IMR-90 (cell line): ENCODE data around the gene PDLIM5. TPM values are rescaled to one million over a fixed set of nuclear protein-coding genes. Genes with fewer than 3 reads are reported as not detected.

Experiments
- ATAC-seq: fragments of 200-7000 bp; cut with Tn5 transposase; 2 replicates; pipeline ENCODE4 v1.9.1; 2020; ENCODE audit warnings: low read depth, mild to moderate bottlenecking, moderate library complexity
- BruUV-seq: library from RNA; stranded (reverse); fragments of 400-500 nt; replicated peaks from 2 replicates; lab custom pipeline; 2021; lab: Mats Ljungman, UMichigan
- CTCF ChIA-PET: fragments of 300-600 bp; formaldehyde crosslinking; extraction: SDS; loops from one replicate; lab custom pipeline; 2021; ENCODE audit warnings: antibody characterized with exemption; lab: Yijun Ruan, JAX
- POLR2A ChIA-PET: fragments of 300-600 bp; sonication (Branson Sonifier 250); formaldehyde crosslinking; loops from one replicate; lab custom pipeline; 2022; ENCODE audit warnings: antibody characterized with exemption; ENCODE audit not compliant: unreplicated experiment; lab: Charles Lee
- DNase-seq: peaks from one replicate; pipeline ENCODE4 v3.0.0; 2013
- H2AFZ ChIP-seq: replicated peaks from 2 replicates; pipeline ENCODE3; 2013; ENCODE audit warnings: low read length, mild to moderate bottlenecking; ENCODE audit not compliant: poor library complexity
- H2AK5ac ChIP-seq: 2 replicates; pipeline ENCODE4 v1.6.1; 2013; ENCODE audit warnings: low read depth, low read length, inconsistent platforms
- H2AK9ac ChIP-seq: replicated peaks from 2 replicates; pipeline ENCODE3; 2013; ENCODE audit warnings: mild to moderate bottlenecking, low read depth, low read length, moderate library complexity; ENCODE audit not compliant: poor library complexity
- H2BK120ac ChIP-seq: 2 replicates; pipeline ENCODE4 v1.6.1; 2013; ENCODE audit warnings: low read depth, low read length, inconsistent platforms
- H2BK15ac ChIP-seq: 3 replicates; pipeline ENCODE4 v1.6.1; 2013; ENCODE audit warnings: low read depth, low read length, inconsistent platforms
- H2BK20ac ChIP-seq: 2 replicates; pipeline ENCODE4 v1.6.1; 2013; ENCODE audit warnings: low read depth, mild to moderate bottlenecking, inconsistent platforms, low read length, moderate library complexity
- H2BK5ac ChIP-seq: 2 replicates; pipeline ENCODE4 v1.6.1; 2013; ENCODE audit warnings: mild to moderate bottlenecking, low read depth, low read length, inconsistent platforms; ENCODE audit not compliant: poor library complexity, severe bottlenecking
- H3K14ac ChIP-seq: replicated peaks from 2 replicates; pipeline ENCODE4 v1.6.1; 2013; ENCODE audit warnings: low read depth, low read length, inconsistent platforms
- H3K18ac ChIP-seq: 2 replicates; pipeline ENCODE4 v1.6.1; 2013; ENCODE audit warnings: low read depth, low read length, control low read depth
- H3K23ac ChIP-seq: 2 replicates; pipeline ENCODE4 v1.6.1; 2013; ENCODE audit warnings: low read depth, low read length, inconsistent platforms
- H3K27ac ChIP-seq: 2 replicates; pipeline ENCODE4 v1.5.1; 2013; ENCODE audit warnings: mild to moderate bottlenecking, control low read depth, low read length; ENCODE audit not compliant: insufficient read depth
- H3K27me3 ChIP-seq: 2 replicates; pipeline ENCODE4 v1.6.1; 2013; ENCODE audit warnings: low read length; ENCODE audit not compliant: control insufficient read depth, insufficient read depth
- H3K36me3 ChIP-seq: 2 replicates; pipeline ENCODE4 v1.6.1; 2013; ENCODE audit warnings: low read length, mixed read lengths; ENCODE audit not compliant: control insufficient read depth, insufficient read depth
- H3K4ac ChIP-seq: 2 replicates; pipeline ENCODE4 v1.6.1; 2013; ENCODE audit warnings: low read depth, low read length, inconsistent platforms
- H3K4me1 ChIP-seq: 2 replicates; pipeline ENCODE4 v1.6.1; 2013; ENCODE audit warnings: low read length, mixed read lengths; ENCODE audit not compliant: control insufficient read depth, insufficient read depth
- H3K4me2 ChIP-seq: 2 replicates; pipeline ENCODE4 v1.6.1; 2013; ENCODE audit warnings: low read depth, mild to moderate bottlenecking, control low read depth, low read length, moderate library complexity
- H3K4me3 ChIP-seq: 2 replicates; pipeline ENCODE4 v1.5.1; 2013; ENCODE audit warnings: low read depth, mild to moderate bottlenecking, control low read depth, low read length, moderate library complexity; ENCODE audit not compliant: insufficient read depth
- H3K56ac ChIP-seq: 2 replicates; pipeline ENCODE4 v1.6.1; 2013; ENCODE audit warnings: low read length, inconsistent platforms; ENCODE audit not compliant: insufficient read depth; ENCODE audit errors: extremely low read depth
- H3K79me1 ChIP-seq, 2 experiments: 2 replicates each; pipeline ENCODE4 v1.6.1; 2013; ENCODE audit warnings: low read length in 2 of 2, inconsistent platforms in 1 of 2, low read depth in 1 of 2
- H3K9ac ChIP-seq: 2 replicates; pipeline ENCODE4 v1.6.1; 2013; ENCODE audit warnings: low read depth, low read length, control low read depth
- H3K9me1 ChIP-seq: 2 replicates; pipeline ENCODE4 v1.6.1; 2013; ENCODE audit warnings: low read length, inconsistent platforms; ENCODE audit not compliant: insufficient read depth
- H3K9me3 ChIP-seq: 2 replicates; pipeline ENCODE4 v1.6.1; 2013; ENCODE audit warnings: low read length; ENCODE audit not compliant: control insufficient read depth, insufficient read depth
- H4K20me1 ChIP-seq: 2 replicates; pipeline ENCODE4 v1.6.1; 2013; ENCODE audit warnings: low read length, inconsistent platforms; ENCODE audit not compliant: insufficient read depth
- H4K5ac ChIP-seq: 2 replicates; pipeline ENCODE4 v1.6.1; 2013; ENCODE audit warnings: mild to moderate bottlenecking, low read depth, low read length, control low read depth
- H4K8ac ChIP-seq, 2 experiments: 2 replicates each; pipeline ENCODE4 v1.6.1; 2013; ENCODE audit warnings: low read depth in 2 of 2, low read length in 2 of 2, control low read depth in 1 of 2, inconsistent platforms in 1 of 2
- H4K91ac ChIP-seq: 2 replicates; pipeline ENCODE4 v1.6.1; 2013; ENCODE audit warnings: low read depth, low read length, inconsistent platforms; ENCODE audit not compliant: insufficient read depth
- CEBPB ChIP-seq: IDR thresholded peaks from 2 replicates; pipeline ENCODE4 v1.6.1; 2012; ENCODE audit warnings: low read depth, low read length, improper control_type of control experiment
- CHD1 ChIP-seq: IDR thresholded peaks from 2 replicates; pipeline ENCODE4 v1.6.1; 2012; ENCODE audit warnings: low read depth, low read length, improper control_type of control experiment
- CTCF ChIP-seq: conservative IDR thresholded peaks from 2 replicates; pipeline ENCODE4 v1.5.1; 2012; ENCODE audit warnings: mild to moderate bottlenecking, low read depth, low read length, improper control_type of control experiment
- FOS ChIP-seq: fragments of 150-350 bp; IDR thresholded peaks from 2 replicates; pipeline ENCODE4 v1.6.1; 2016; ENCODE audit warnings: low read depth, low read length
- MAFK ChIP-seq: IDR thresholded peaks from 2 replicates; pipeline ENCODE4 v1.6.1; 2012; ENCODE audit warnings: low read depth, low read length, improper control_type of control experiment
- MAZ ChIP-seq: IDR thresholded peaks from 2 replicates; pipeline ENCODE4 v1.6.1; 2012; ENCODE audit warnings: low read depth, mild to moderate bottlenecking, low read length, improper control_type of control experiment, moderate library complexity, borderline replicate concordance
- MXI1 ChIP-seq: IDR thresholded peaks from 2 replicates; pipeline ENCODE4 v1.6.1; 2012; ENCODE audit warnings: low read depth, mild to moderate bottlenecking, low read length, moderate library complexity, borderline replicate concordance
- NFE2L2 ChIP-seq: fragments of 150-350 bp; IDR thresholded peaks from 2 replicates; pipeline ENCODE4 v1.6.1; 2016; ENCODE audit warnings: low read depth, mild to moderate bottlenecking, low read length
- RAD21 ChIP-seq: IDR thresholded peaks from 2 replicates; pipeline ENCODE4 v1.6.1; 2012; ENCODE audit warnings: low read length, improper control_type of control experiment
- RCOR1 ChIP-seq: IDR thresholded peaks from 2 replicates; pipeline ENCODE4 v1.6.1; 2012; ENCODE audit warnings: mild to moderate bottlenecking, low read length, improper control_type of control experiment; ENCODE audit not compliant: insufficient replicate concordance
- RFX5 ChIP-seq: IDR thresholded peaks from 2 replicates; pipeline ENCODE4 v1.8.0; 2012; ENCODE audit warnings: low read depth, mild to moderate bottlenecking, low read length, moderate library complexity
- SMC3 ChIP-seq: fragments of 150-350 bp; IDR thresholded peaks from 2 replicates; pipeline ENCODE4 v1.6.1; 2016; ENCODE audit warnings: low read depth, mild to moderate bottlenecking, antibody characterized with exemption, low read length, moderate library complexity
- USF2 ChIP-seq: fragments of 150-350 bp; IDR thresholded peaks from 2 replicates; pipeline ENCODE4 v1.6.1; 2017; ENCODE audit warnings: mild to moderate bottlenecking, antibody characterized with exemption, low read length, low read depth
- WGBS, 2 experiments: methylation state at CpG; one replicate each; pipeline versions ENCODE4 v1.1.5 to v1.1.7; 2013; ENCODE audit warnings: missing lambda C conversion rate in 2 of 2; ENCODE audit not compliant: insufficient read length in 1 of 2; ENCODE audit errors: extremely low coverage in 2 of 2; 5-methylcytosine and 5-hydroxymethylcytosine counted together
- dilution Hi-C: fragments of 300-500 bp; cut with HindIII; formaldehyde crosslinking; loops from one replicate; pipeline ENCODE4 v1.14.3; 2018; ENCODE audit warnings: low sequenced_read_pairs; ENCODE audit not compliant: unreplicated experiment
- in situ Hi-C: fragments of 300-500 bp; cut with MboI; formaldehyde crosslinking; loops from 3 replicates; pipeline ENCODE4 v1.14.3; 2019; ENCODE audit warnings: low sequenced_read_pairs, inconsistent platforms, mixed read lengths
- intact Hi-C: fragments of 100-400 bp; cut with micrococcal nuclease; formaldehyde crosslinking; loops from 2 replicates; pipeline ENCODE4 v1.10.0; 2022
- polyA plus RNA-seq, 3 experiments: library from polyadenylated mRNA; depleted of rRNA; stranded (reverse); fragments of >200 nt; gene quantifications; 2 replicates each; pipeline ENCODE4 v1.2.3, GENCODE V29; 2012; ENCODE audit warnings: low replicate concordance in 1 of 3
- total RNA-seq: library from RNA; depleted of rRNA; stranded (reverse); fragments of >200 nt; gene quantifications from 2 replicates; pipeline ENCODE4 v1.2.3, GENCODE V29; 2012
- TF ChIP-seq, protein P1 (sequence below): fragments of 150-350 bp; IDR thresholded peaks from 2 replicates; pipeline ENCODE4 v1.6.1; 2016; ENCODE audit warnings: low read depth, mild to moderate bottlenecking, low read length, moderate library complexity, borderline replicate concordance

Gene PDLIM5
- total and polyA plus RNA-seq, 2 of the 4 experiments (the other 2 are of a cell fraction): 96.5 to 188 TPM

DNA sequence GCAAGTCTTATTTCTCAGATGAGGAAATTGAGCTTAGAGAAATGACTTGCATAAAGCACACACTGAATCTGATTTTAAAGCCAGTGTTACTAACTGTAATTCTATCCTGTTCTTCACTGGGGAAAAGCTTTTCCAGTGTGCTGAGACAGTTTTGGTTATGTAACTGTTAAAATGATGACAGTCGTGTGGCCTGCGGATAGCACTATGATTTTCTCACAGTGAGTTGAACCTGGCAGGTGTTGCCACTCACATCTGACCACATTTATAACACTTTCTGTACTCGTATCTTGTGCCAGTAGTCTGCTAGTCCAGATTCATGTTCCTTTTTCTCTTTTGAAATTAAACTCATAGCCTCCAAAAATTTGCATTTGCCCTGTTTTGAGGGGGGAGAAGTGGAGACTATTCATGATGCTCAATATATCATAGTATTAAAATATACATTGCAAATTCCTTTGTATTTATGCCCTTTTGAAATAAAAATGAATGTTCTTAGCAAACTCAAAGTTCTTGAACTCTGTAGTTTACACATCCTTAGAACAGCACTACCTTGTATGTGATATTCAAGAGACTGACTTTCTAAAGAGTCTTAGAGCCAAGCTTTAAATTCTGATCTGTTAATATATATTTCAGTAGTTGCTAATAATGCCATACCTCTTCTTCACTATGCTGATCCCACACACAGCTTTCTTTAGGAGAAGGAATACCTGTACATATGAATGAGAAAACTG, 132.3 kb downstream of the PDLIM5 start:
- Histone ChIP-seq H3K18ac (no peak overlapping the region), H3K79me1 (peaks cover 10 to 18% of the 10 kb centered on the region in 2 experiments; a peak in 3 of 4 replicates), H2BK15ac (no peak overlapping the region), H3K9me3 (no peaks in the 10 kb centered on the region), H3K4me1 (peaks cover 2% of the 10 kb centered on the region; the same call in 1 of the 2 replicates), H4K8ac (no peak overlapping the region), H3K14ac (no peak overlapping the region), H3K23ac (no peak overlapping the region), H3K4ac (no peak overlapping the region), H3K4me2 (no peak overlapping the region), H3K9me1 (no peaks in the 10 kb centered on the region), H3K9ac (no peak overlapping the region), H3K27ac (no peak overlapping the region), H4K20me1 (no peaks in the 10 kb centered on the region), H3K27me3 (no peaks in the 10 kb centered on the region), H2AK9ac (no peak overlapping the region), H2BK120ac (no peak overlapping the region), H2AFZ (no peak overlapping the region), H4K5ac (no peak overlapping the region), H3K56ac (no peak overlapping the region), H2AK5ac (no peak overlapping the region), H2BK5ac (no peak overlapping the region), H2BK20ac (no peak overlapping the region), H4K91ac (no peak overlapping the region), H3K36me3 (peaks cover 3% of the 10 kb centered on the region; the same call in 1 of the 2 replicates), H3K4me3 (no peak overlapping the region)
- ATAC-seq: no peak
- WGBS, 2 experiments: 80% methylated on average over 1 of the region's 3 CpGs; no CpG with 5 or more reads in 1 of the 2 experiments
- no TSS peak for BruUV-seq
- no peak for DNase-seq
- no peak for TF ChIP-seq NFE2L2
- no peak for TF ChIP-seq CEBPB
- no peak for TF ChIP-seq MAFK
- TF ChIP-seq USF2: no peak
- no peak for TF ChIP-seq MXI1
- TF ChIP-seq CHD1: no peak
- TF ChIP-seq MAZ: no peak
- TF ChIP-seq RFX5: no peak
- no peak for TF ChIP-seq RCOR1
- TF ChIP-seq RAD21: no peak
- no peak for TF ChIP-seq FOS
- TF ChIP-seq, protein P1, sequence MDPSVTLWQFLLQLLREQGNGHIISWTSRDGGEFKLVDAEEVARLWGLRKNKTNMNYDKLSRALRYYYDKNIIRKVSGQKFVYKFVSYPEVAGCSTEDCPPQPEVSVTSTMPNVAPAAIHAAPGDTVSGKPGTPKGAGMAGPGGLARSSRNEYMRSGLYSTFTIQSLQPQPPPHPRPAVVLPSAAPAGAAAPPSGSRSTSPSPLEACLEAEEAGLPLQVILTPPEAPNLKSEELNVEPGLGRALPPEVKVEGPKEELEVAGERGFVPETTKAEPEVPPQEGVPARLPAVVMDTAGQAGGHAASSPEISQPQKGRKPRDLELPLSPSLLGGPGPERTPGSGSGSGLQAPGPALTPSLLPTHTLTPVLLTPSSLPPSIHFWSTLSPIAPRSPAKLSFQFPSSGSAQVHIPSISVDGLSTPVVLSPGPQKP: no peak
- TF ChIP-seq CTCF: no peak
- TF ChIP-seq SMC3: no peak
- POLR2A ChIA-PET: no interaction called here
- intact Hi-C loops (no loop called here), dilution Hi-C loops (no loop called here), in situ Hi-C loops (loop anchor here (25.0 kb wide), 1 partner anchor 772 kb away; no protein-coding TSS in a partner anchor)
- CTCF ChIA-PET: no interaction called here
